AG10803 (cell line): ENCODE measurements around the gene MEOX1.
"Not testable (repeated sequence)": the region's sequence is repeated elsewhere in the genome, so short reads cannot be mapped to it uniquely, and the experiment has no call there.

Source experiments
- DNase-seq: peaks from one replicate; pipeline ENCODE4 v3.0.0; 2010; ENCODE audit warnings: low read depth
- H3K4me3 ChIP-seq: 2 replicates; pipeline ENCODE4 v1.5.1; 2011; ENCODE audit warnings: mild to moderate bottlenecking, low read length, control low read depth
- TF ChIP-seq, protein P1 (sequence below): conservative IDR thresholded peaks from 2 replicates; pipeline ENCODE4 v1.5.1; 2011; ENCODE audit warnings: mild to moderate bottlenecking, low read length, control low read depth, inconsistent platforms

The MEOX1 gene

GRCh38 chr17:43613917-43614316, 47.8 kb downstream of the MEOX1 start:
- no peak overlapping the region for H3K4me3 ChIP-seq
- TF ChIP-seq, protein P1, sequence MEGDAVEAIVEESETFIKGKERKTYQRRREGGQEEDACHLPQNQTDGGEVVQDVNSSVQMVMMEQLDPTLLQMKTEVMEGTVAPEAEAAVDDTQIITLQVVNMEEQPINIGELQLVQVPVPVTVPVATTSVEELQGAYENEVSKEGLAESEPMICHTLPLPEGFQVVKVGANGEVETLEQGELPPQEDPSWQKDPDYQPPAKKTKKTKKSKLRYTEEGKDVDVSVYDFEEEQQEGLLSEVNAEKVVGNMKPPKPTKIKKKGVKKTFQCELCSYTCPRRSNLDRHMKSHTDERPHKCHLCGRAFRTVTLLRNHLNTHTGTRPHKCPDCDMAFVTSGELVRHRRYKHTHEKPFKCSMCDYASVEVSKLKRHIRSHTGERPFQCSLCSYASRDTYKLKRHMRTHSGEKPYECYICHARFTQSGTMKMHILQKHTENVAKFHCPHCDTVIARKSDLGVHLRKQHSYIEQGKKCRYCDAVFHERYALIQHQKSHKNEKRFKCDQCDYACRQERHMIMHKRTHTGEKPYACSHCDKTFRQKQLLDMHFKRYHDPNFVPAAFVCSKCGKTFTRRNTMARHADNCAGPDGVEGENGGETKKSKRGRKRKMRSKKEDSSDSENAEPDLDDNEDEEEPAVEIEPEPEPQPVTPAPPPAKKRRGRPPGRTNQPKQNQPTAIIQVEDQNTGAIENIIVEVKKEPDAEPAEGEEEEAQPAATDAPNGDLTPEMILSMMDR = no peak
- no peak for DNase-seq

- no peak for DNase-seq
- TF ChIP-seq, protein P1 = no peak
- H3K4me3 ChIP-seq = no peak overlapping the region
These were observed 49.2 kb downstream of the MEOX1 start for GRCh38 chr17:43612515-43612914.

GRCh38 chr17:43611230-43611969, 50.3 kb downstream of the MEOX1 start:
- TF ChIP-seq, protein P1 = no peak
- H3K4me3 ChIP-seq = no peak overlapping the region
- no peak for DNase-seq

- DNase-seq = no peak
- TF ChIP-seq, protein P1 = no peak
- H3K4me3 ChIP-seq = no peak overlapping the region
These were observed 51.9 kb downstream of the MEOX1 start for GRCh38 chr17:43609613-43610385.

GRCh38 chr17:43608313-43608712, 53.4 kb downstream of the MEOX1 start:
- no peak overlapping the region for H3K4me3 ChIP-seq
- TF ChIP-seq, protein P1 = no peak
- DNase-seq = peak; percentile 16

DNA sequence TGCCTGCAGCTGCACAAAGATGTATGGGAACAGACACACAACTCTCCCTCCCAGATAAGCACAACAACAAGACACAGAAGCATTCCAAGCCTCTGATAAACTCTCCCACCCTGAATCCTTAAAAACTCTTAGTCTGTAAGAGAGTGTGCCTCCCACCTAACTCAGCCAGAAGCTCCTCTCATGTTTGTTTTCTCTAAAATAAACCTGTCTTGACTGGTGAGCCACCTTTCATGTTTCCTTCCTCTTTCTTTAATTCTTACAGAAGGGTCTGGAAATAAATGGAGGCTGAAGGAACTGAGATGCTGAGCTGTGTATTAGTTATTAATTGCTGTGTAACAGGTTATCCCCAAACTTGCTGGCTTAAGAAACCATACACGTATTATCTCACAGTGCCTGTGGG, 57.2 kb downstream of the MEOX1 start:
- TF ChIP-seq, protein P1 = no peak

GRCh38 chr17:43603321-43603720, 58.4 kb downstream of the MEOX1 start:
- no peak for DNase-seq
- H3K4me3 ChIP-seq = no peak overlapping the region
- TF ChIP-seq, protein P1 = no peak

More for the DNA sequence above, 57.2 kb downstream of the MEOX1 start:
- no peak overlapping the region for H3K4me3 ChIP-seq
- no peak for DNase-seq

- not testable (repeated sequence) for DNase-seq, H3K4me3 ChIP-seq
These were observed 59.2 kb downstream of the MEOX1 start for GRCh38 chr17:43602556-43602955.
